ENCODE data around the gene SNAP47.

Gene SNAP47

DNA sequence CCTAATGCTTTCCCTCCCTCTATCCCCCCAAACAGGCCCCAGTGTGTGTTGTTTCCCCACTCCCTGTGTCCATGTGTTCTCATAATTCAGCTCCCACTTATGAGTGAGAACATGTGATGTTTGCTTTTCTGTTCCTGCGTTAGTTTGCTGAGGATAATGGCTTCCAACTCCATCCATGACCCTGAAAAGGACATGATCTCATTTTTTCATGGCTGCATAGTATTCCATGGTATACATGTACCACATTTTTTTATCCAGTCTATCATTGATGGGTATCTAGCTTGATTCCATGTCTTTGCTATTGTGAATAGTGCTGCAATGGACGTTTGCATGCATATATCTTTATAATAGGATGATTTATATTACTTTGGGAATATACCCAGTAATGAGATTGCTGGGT is 89.0 kb downstream of the SNAP47 start:
- Histone ChIP-seq H3K9me3 (ENCODE audit: insufficient read depth, low read depth, low read length) (peaks cover 4% of the 10 kb centered on the region; the same call in 1 of the 2 replicates), H2AFZ (ENCODE audit: low read length) (no peak overlapping the region), H3K4me1 (ENCODE audit: insufficient read depth, low read length, poor library complexity, severe bottlenecking) (no peaks in the 10 kb centered on the region), H3K27me3 (ENCODE audit: insufficient read depth, low read length, poor library complexity, severe bottlenecking) (no peaks in the 10 kb centered on the region), H3K9me2 (replicated peaks; ENCODE audit: low read depth, low read length) (no peaks in the 10 kb centered on the region), H3F3A (ENCODE audit: low read depth) (no peaks in the 10 kb centered on the region), H3K4me3 (ENCODE audit: low read length, poor library complexity, severe bottlenecking) (no peak overlapping the region), H3K36me3 (ENCODE audit: insufficient read depth, low read length) (no peaks in the 10 kb centered on the region), H3K4me2 (ENCODE audit: low read depth, low read length, poor library complexity, severe bottlenecking) (no peak overlapping the region), H3K79me2 (ENCODE audit: insufficient read depth, low read length) (no peaks in the 10 kb centered on the region), H3K9ac (ENCODE audit: low read depth, low read length, poor library complexity, severe bottlenecking) (no peak overlapping the region), H4K20me1 (ENCODE audit: insufficient read depth, low read length, poor library complexity, severe bottlenecking) (no peaks in the 10 kb centered on the region)
- TF ChIP-seq CTCF (conservative IDR thresholded peaks at IDR 0.05; ENCODE audit: low read length) (no peak), EZH2phosphoT487 (IDR thresholded peaks at IDR 0.05; ENCODE audit: borderline replicate concordance) (no peak)

DNA sequence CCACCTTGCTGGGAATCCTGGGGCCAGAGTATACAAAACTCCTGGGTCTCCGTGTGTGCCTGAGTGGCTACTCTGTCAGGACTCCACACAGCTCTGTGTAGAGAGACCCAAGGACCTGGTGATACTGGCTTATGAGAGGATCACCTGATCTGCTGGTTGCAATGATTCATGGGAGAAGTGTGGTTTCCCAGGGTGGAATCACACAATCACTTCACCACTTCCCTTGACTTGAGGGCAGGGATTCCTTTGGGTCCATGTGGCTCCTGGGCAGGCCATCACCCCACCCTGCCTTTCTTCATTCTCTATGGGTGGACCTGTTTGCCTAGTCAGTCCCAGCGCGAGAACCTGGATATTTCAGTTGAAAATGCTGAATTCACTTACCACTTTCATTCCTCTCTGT is 93.6 kb downstream of the SNAP47 start:
- no peak overlapping the region for H3K4me2 ChIP-seq (ENCODE audit: low read depth, low read length, poor library complexity, severe bottlenecking)
- H3K4me1 ChIP-seq (ENCODE audit: insufficient read depth, low read length, poor library complexity, severe bottlenecking) = no peaks in the 10 kb centered on the region
- H3F3A ChIP-seq (ENCODE audit: low read depth) = no peaks in the 10 kb centered on the region
- no peaks in the 10 kb centered on the region for H4K20me1 ChIP-seq (ENCODE audit: insufficient read depth, low read length, poor library complexity, severe bottlenecking)
- H2AFZ ChIP-seq (ENCODE audit: low read length) = no peak overlapping the region
- H3K4me3 ChIP-seq (ENCODE audit: low read length, poor library complexity, severe bottlenecking) = no peak overlapping the region
- H3K27me3 ChIP-seq (ENCODE audit: insufficient read depth, low read length, poor library complexity, severe bottlenecking) = no peaks in the 10 kb centered on the region
- no peaks in the 10 kb centered on the region for H3K36me3 ChIP-seq (ENCODE audit: insufficient read depth, low read length)
- H3K79me2 ChIP-seq (ENCODE audit: insufficient read depth, low read length) = no peaks in the 10 kb centered on the region
- no peak overlapping the region for H3K9ac ChIP-seq (ENCODE audit: low read depth, low read length, poor library complexity, severe bottlenecking)
- TF ChIP-seq CTCF (conservative IDR thresholded peaks at IDR 0.05; ENCODE audit: low read length) = no peak
- TF ChIP-seq EZH2phosphoT487 (IDR thresholded peaks at IDR 0.05; ENCODE audit: borderline replicate concordance) = no peak
- peaks cover 4% of the 10 kb centered on the region; the same call in 1 of the 2 replicates for H3K9me3 ChIP-seq (ENCODE audit: insufficient read depth, low read depth, low read length)
- H3K9me2 ChIP-seq (replicated peaks; ENCODE audit: low read depth, low read length) = no peaks in the 10 kb centered on the region

Data from Loucy (cell line).